ENCODE results near the gene NDUFB3.
"Not testable (repeated sequence)": the region's sequence is repeated elsewhere in the genome, so short reads cannot be mapped to it uniquely, and the experiment has no call there.

GRCh38 chr2:201117735-201118094, 45.9 kb downstream of the NDUFB3 start:
- not testable (repeated sequence) for TF ChIP-seq TAF1 (conservative IDR thresholded peaks at IDR 0.05); CTCF (IDR thresholded peaks at IDR 0.05; ENCODE audit: low read depth, low read length, missing input control); RAD21 (IDR thresholded peaks at IDR 0.05); YY1 (IDR thresholded peaks at IDR 0.05); SP1 (IDR thresholded peaks at IDR 0.05); JUND (IDR thresholded peaks at IDR 0.05)
